IMR-90 (cell line): ENCODE results near the gene CARMIL1. TPM values are rescaled to one million over a fixed set of nuclear protein-coding genes. Genes with fewer than 3 reads are reported as not detected.

Experiments
- ATAC-seq: fragments of 200-7000 bp; cut with Tn5 transposase; 2 replicates; pipeline ENCODE4 v1.9.1; 2020; ENCODE audit warnings: low read depth, mild to moderate bottlenecking, moderate library complexity
- BruUV-seq: library from RNA; stranded (reverse); fragments of 400-500 nt; replicated peaks from 2 replicates; lab custom pipeline; 2021; lab: Mats Ljungman, UMichigan
- CTCF ChIA-PET: fragments of 300-600 bp; formaldehyde crosslinking; extraction: SDS; loops from one replicate; lab custom pipeline; 2021; ENCODE audit warnings: antibody characterized with exemption; lab: Yijun Ruan, JAX
- POLR2A ChIA-PET: fragments of 300-600 bp; sonication (Branson Sonifier 250); formaldehyde crosslinking; loops from one replicate; lab custom pipeline; 2022; ENCODE audit warnings: antibody characterized with exemption; ENCODE audit not compliant: unreplicated experiment; lab: Charles Lee
- DNase-seq: peaks from one replicate; pipeline ENCODE4 v3.0.0; 2013
- H2AFZ ChIP-seq: replicated peaks from 2 replicates; pipeline ENCODE3; 2013; ENCODE audit warnings: low read length, mild to moderate bottlenecking; ENCODE audit not compliant: poor library complexity
- H2AK5ac ChIP-seq: 2 replicates; pipeline ENCODE4 v1.6.1; 2013; ENCODE audit warnings: low read depth, low read length, inconsistent platforms
- H2AK9ac ChIP-seq: replicated peaks from 2 replicates; pipeline ENCODE3; 2013; ENCODE audit warnings: mild to moderate bottlenecking, low read depth, low read length, moderate library complexity; ENCODE audit not compliant: poor library complexity
- H2BK120ac ChIP-seq: 2 replicates; pipeline ENCODE4 v1.6.1; 2013; ENCODE audit warnings: low read depth, low read length, inconsistent platforms
- H2BK15ac ChIP-seq: 3 replicates; pipeline ENCODE4 v1.6.1; 2013; ENCODE audit warnings: low read depth, low read length, inconsistent platforms
- H2BK20ac ChIP-seq: 2 replicates; pipeline ENCODE4 v1.6.1; 2013; ENCODE audit warnings: low read depth, mild to moderate bottlenecking, inconsistent platforms, low read length, moderate library complexity
- H2BK5ac ChIP-seq: 2 replicates; pipeline ENCODE4 v1.6.1; 2013; ENCODE audit warnings: mild to moderate bottlenecking, low read depth, low read length, inconsistent platforms; ENCODE audit not compliant: poor library complexity, severe bottlenecking
- H3K14ac ChIP-seq: replicated peaks from 2 replicates; pipeline ENCODE4 v1.6.1; 2013; ENCODE audit warnings: low read depth, low read length, inconsistent platforms
- H3K18ac ChIP-seq: 2 replicates; pipeline ENCODE4 v1.6.1; 2013; ENCODE audit warnings: low read depth, low read length, control low read depth
- H3K23ac ChIP-seq: 2 replicates; pipeline ENCODE4 v1.6.1; 2013; ENCODE audit warnings: low read depth, low read length, inconsistent platforms
- H3K27ac ChIP-seq: 2 replicates; pipeline ENCODE4 v1.5.1; 2013; ENCODE audit warnings: mild to moderate bottlenecking, control low read depth, low read length; ENCODE audit not compliant: insufficient read depth
- H3K27me3 ChIP-seq: 2 replicates; pipeline ENCODE4 v1.6.1; 2013; ENCODE audit warnings: low read length; ENCODE audit not compliant: control insufficient read depth, insufficient read depth
- H3K36me3 ChIP-seq: 2 replicates; pipeline ENCODE4 v1.6.1; 2013; ENCODE audit warnings: low read length, mixed read lengths; ENCODE audit not compliant: control insufficient read depth, insufficient read depth
- H3K4ac ChIP-seq: 2 replicates; pipeline ENCODE4 v1.6.1; 2013; ENCODE audit warnings: low read depth, low read length, inconsistent platforms
- H3K4me1 ChIP-seq: 2 replicates; pipeline ENCODE4 v1.6.1; 2013; ENCODE audit warnings: low read length, mixed read lengths; ENCODE audit not compliant: control insufficient read depth, insufficient read depth
- H3K4me2 ChIP-seq: 2 replicates; pipeline ENCODE4 v1.6.1; 2013; ENCODE audit warnings: low read depth, mild to moderate bottlenecking, control low read depth, low read length, moderate library complexity
- H3K4me3 ChIP-seq: 2 replicates; pipeline ENCODE4 v1.5.1; 2013; ENCODE audit warnings: low read depth, mild to moderate bottlenecking, control low read depth, low read length, moderate library complexity; ENCODE audit not compliant: insufficient read depth
- H3K56ac ChIP-seq: 2 replicates; pipeline ENCODE4 v1.6.1; 2013; ENCODE audit warnings: low read length, inconsistent platforms; ENCODE audit not compliant: insufficient read depth; ENCODE audit errors: extremely low read depth
- H3K79me1 ChIP-seq, 2 experiments: 2 replicates each; pipeline ENCODE4 v1.6.1; 2013; ENCODE audit warnings: low read length in 2 of 2, inconsistent platforms in 1 of 2, low read depth in 1 of 2
- H3K9ac ChIP-seq: 2 replicates; pipeline ENCODE4 v1.6.1; 2013; ENCODE audit warnings: low read depth, low read length, control low read depth
- H3K9me1 ChIP-seq: 2 replicates; pipeline ENCODE4 v1.6.1; 2013; ENCODE audit warnings: low read length, inconsistent platforms; ENCODE audit not compliant: insufficient read depth
- H3K9me3 ChIP-seq: 2 replicates; pipeline ENCODE4 v1.6.1; 2013; ENCODE audit warnings: low read length; ENCODE audit not compliant: control insufficient read depth, insufficient read depth
- H4K20me1 ChIP-seq: 2 replicates; pipeline ENCODE4 v1.6.1; 2013; ENCODE audit warnings: low read length, inconsistent platforms; ENCODE audit not compliant: insufficient read depth
- H4K5ac ChIP-seq: 2 replicates; pipeline ENCODE4 v1.6.1; 2013; ENCODE audit warnings: mild to moderate bottlenecking, low read depth, low read length, control low read depth
- H4K8ac ChIP-seq, 2 experiments: 2 replicates each; pipeline ENCODE4 v1.6.1; 2013; ENCODE audit warnings: low read depth in 2 of 2, low read length in 2 of 2, control low read depth in 1 of 2, inconsistent platforms in 1 of 2
- H4K91ac ChIP-seq: 2 replicates; pipeline ENCODE4 v1.6.1; 2013; ENCODE audit warnings: low read depth, low read length, inconsistent platforms; ENCODE audit not compliant: insufficient read depth
- BHLHE40 ChIP-seq: fragments of 150-350 bp; IDR thresholded peaks from 2 replicates; pipeline ENCODE4 v1.6.1; 2016; ENCODE audit warnings: mild to moderate bottlenecking, low read depth, low read length
- CEBPB ChIP-seq: IDR thresholded peaks from 2 replicates; pipeline ENCODE4 v1.6.1; 2012; ENCODE audit warnings: low read depth, low read length, improper control_type of control experiment
- CHD1 ChIP-seq: IDR thresholded peaks from 2 replicates; pipeline ENCODE4 v1.6.1; 2012; ENCODE audit warnings: low read depth, low read length, improper control_type of control experiment
- FOS ChIP-seq: fragments of 150-350 bp; IDR thresholded peaks from 2 replicates; pipeline ENCODE4 v1.6.1; 2016; ENCODE audit warnings: low read depth, low read length
- MAFK ChIP-seq: IDR thresholded peaks from 2 replicates; pipeline ENCODE4 v1.6.1; 2012; ENCODE audit warnings: low read depth, low read length, improper control_type of control experiment
- MAZ ChIP-seq: IDR thresholded peaks from 2 replicates; pipeline ENCODE4 v1.6.1; 2012; ENCODE audit warnings: low read depth, mild to moderate bottlenecking, low read length, improper control_type of control experiment, moderate library complexity, borderline replicate concordance
- MXI1 ChIP-seq: IDR thresholded peaks from 2 replicates; pipeline ENCODE4 v1.6.1; 2012; ENCODE audit warnings: low read depth, mild to moderate bottlenecking, low read length, moderate library complexity, borderline replicate concordance
- NFE2L2 ChIP-seq: fragments of 150-350 bp; IDR thresholded peaks from 2 replicates; pipeline ENCODE4 v1.6.1; 2016; ENCODE audit warnings: low read depth, mild to moderate bottlenecking, low read length
- POLR2A ChIP-seq: IDR thresholded peaks from 2 replicates; pipeline ENCODE4 v1.6.1; 2012; ENCODE audit warnings: mild to moderate bottlenecking, low read depth, low read length
- RAD21 ChIP-seq: IDR thresholded peaks from 2 replicates; pipeline ENCODE4 v1.6.1; 2012; ENCODE audit warnings: low read length, improper control_type of control experiment
- RCOR1 ChIP-seq: IDR thresholded peaks from 2 replicates; pipeline ENCODE4 v1.6.1; 2012; ENCODE audit warnings: mild to moderate bottlenecking, low read length, improper control_type of control experiment; ENCODE audit not compliant: insufficient replicate concordance
- RFX5 ChIP-seq: IDR thresholded peaks from 2 replicates; pipeline ENCODE4 v1.8.0; 2012; ENCODE audit warnings: low read depth, mild to moderate bottlenecking, low read length, moderate library complexity
- SMC3 ChIP-seq: fragments of 150-350 bp; IDR thresholded peaks from 2 replicates; pipeline ENCODE4 v1.6.1; 2016; ENCODE audit warnings: low read depth, mild to moderate bottlenecking, antibody characterized with exemption, low read length, moderate library complexity
- WGBS, 2 experiments: methylation state at CpG; one replicate each; pipeline versions ENCODE4 v1.1.5 to v1.1.7; 2013; ENCODE audit warnings: missing lambda C conversion rate in 2 of 2; ENCODE audit not compliant: insufficient read length in 1 of 2; ENCODE audit errors: extremely low coverage in 2 of 2; 5-methylcytosine and 5-hydroxymethylcytosine counted together
- dilution Hi-C: fragments of 300-500 bp; cut with HindIII; formaldehyde crosslinking; loops from one replicate; pipeline ENCODE4 v1.14.3; 2018; ENCODE audit warnings: low sequenced_read_pairs; ENCODE audit not compliant: unreplicated experiment
- in situ Hi-C: fragments of 300-500 bp; cut with MboI; formaldehyde crosslinking; loops from 3 replicates; pipeline ENCODE4 v1.14.3; 2019; ENCODE audit warnings: low sequenced_read_pairs, inconsistent platforms, mixed read lengths
- intact Hi-C: fragments of 100-400 bp; cut with micrococcal nuclease; formaldehyde crosslinking; loops from 2 replicates; pipeline ENCODE4 v1.10.0; 2022
- polyA plus RNA-seq, 3 experiments: library from polyadenylated mRNA; depleted of rRNA; stranded (reverse); fragments of >200 nt; gene quantifications; 2 replicates each; pipeline ENCODE4 v1.2.3, GENCODE V29; 2012; ENCODE audit warnings: low replicate concordance in 1 of 3
- total RNA-seq: library from RNA; depleted of rRNA; stranded (reverse); fragments of >200 nt; gene quantifications from 2 replicates; pipeline ENCODE4 v1.2.3, GENCODE V29; 2012
- TF ChIP-seq, protein P1 (sequence below): conservative IDR thresholded peaks from 2 replicates; pipeline ENCODE4 v1.5.1; 2012; ENCODE audit warnings: mild to moderate bottlenecking, low read depth, low read length, improper control_type of control experiment
- TF ChIP-seq, protein P2 (sequence below): fragments of 150-350 bp; IDR thresholded peaks from 2 replicates; pipeline ENCODE4 v1.6.1; 2017; ENCODE audit warnings: mild to moderate bottlenecking, antibody characterized with exemption, low read length, low read depth
- TF ChIP-seq, protein P3 (sequence below): fragments of 150-350 bp; IDR thresholded peaks from 2 replicates; pipeline ENCODE4 v1.6.1; 2016; ENCODE audit warnings: low read depth, mild to moderate bottlenecking, low read length, moderate library complexity, borderline replicate concordance

The CARMIL1 gene
- total and polyA plus RNA-seq, 2 of the 4 experiments (the other 2 are of a cell fraction): 1.3 to 2.9 TPM

DNA sequence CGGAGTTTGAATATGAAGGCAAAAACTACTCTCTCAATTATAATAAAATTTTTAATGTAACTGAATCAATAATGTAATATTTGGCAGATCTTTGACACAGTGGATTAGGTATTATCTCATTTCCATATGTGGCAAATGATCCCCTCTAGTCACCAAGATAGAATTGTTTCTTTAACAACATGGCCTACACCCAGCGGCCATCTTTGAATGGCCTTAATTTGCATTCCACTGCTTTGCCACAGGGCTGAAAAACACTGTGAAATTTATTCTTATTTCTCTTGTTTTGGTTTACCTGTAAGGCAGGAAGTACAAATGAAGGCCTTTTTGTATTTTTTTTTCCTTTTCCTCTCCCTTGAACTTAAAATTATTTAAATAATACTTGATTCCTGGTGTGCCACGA is 210.2 kb downstream of the CARMIL1 start:
- ATAC-seq (no peak), DNase-seq (no peak)
- Histone ChIP-seq H3K56ac (no peak overlapping the region), H3K18ac (no peak overlapping the region), H2AK9ac (no peak overlapping the region), H3K9ac (no peak overlapping the region), H3K79me1 (no peaks in the 10 kb centered on the region), H3K4me3 (no peak overlapping the region), H3K36me3 (no peaks in the 10 kb centered on the region), H2BK15ac (no peak overlapping the region), H2BK5ac (no peak overlapping the region), H3K4ac (no peak overlapping the region), H2BK20ac (no peak overlapping the region), H4K8ac (no peak overlapping the region), H3K9me3 (no peaks in the 10 kb centered on the region), H4K20me1 (no peaks in the 10 kb centered on the region), H3K27me3 (no peaks in the 10 kb centered on the region), H4K91ac (no peak overlapping the region), H2AFZ (no peak overlapping the region), H2AK5ac (no peak overlapping the region), H3K14ac (no peak overlapping the region), H4K5ac (no peak overlapping the region), H3K4me1 (no peaks in the 10 kb centered on the region), H3K23ac (no peak overlapping the region), H3K4me2 (no peak overlapping the region), H3K27ac (no peak overlapping the region), H2BK120ac (no peak overlapping the region), H3K9me1 (no peaks in the 10 kb centered on the region)
- TF ChIP-seq CHD1: no peak
- TF ChIP-seq, protein P1, sequence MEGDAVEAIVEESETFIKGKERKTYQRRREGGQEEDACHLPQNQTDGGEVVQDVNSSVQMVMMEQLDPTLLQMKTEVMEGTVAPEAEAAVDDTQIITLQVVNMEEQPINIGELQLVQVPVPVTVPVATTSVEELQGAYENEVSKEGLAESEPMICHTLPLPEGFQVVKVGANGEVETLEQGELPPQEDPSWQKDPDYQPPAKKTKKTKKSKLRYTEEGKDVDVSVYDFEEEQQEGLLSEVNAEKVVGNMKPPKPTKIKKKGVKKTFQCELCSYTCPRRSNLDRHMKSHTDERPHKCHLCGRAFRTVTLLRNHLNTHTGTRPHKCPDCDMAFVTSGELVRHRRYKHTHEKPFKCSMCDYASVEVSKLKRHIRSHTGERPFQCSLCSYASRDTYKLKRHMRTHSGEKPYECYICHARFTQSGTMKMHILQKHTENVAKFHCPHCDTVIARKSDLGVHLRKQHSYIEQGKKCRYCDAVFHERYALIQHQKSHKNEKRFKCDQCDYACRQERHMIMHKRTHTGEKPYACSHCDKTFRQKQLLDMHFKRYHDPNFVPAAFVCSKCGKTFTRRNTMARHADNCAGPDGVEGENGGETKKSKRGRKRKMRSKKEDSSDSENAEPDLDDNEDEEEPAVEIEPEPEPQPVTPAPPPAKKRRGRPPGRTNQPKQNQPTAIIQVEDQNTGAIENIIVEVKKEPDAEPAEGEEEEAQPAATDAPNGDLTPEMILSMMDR: no peak
- no peak for TF ChIP-seq CEBPB
- no peak for TF ChIP-seq RAD21
- no peak for TF ChIP-seq MAFK
- TF ChIP-seq POLR2A: no peak
- TF ChIP-seq MAZ: no peak
- TF ChIP-seq RFX5: no peak
- TF ChIP-seq NFE2L2: no peak
- TF ChIP-seq MXI1: no peak
- no peak for TF ChIP-seq FOS
- TF ChIP-seq, protein P2, sequence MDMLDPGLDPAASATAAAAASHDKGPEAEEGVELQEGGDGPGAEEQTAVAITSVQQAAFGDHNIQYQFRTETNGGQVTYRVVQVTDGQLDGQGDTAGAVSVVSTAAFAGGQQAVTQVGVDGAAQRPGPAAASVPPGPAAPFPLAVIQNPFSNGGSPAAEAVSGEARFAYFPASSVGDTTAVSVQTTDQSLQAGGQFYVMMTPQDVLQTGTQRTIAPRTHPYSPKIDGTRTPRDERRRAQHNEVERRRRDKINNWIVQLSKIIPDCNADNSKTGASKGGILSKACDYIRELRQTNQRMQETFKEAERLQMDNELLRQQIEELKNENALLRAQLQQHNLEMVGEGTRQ: no peak
- no peak for TF ChIP-seq SMC3
- no peak for TF ChIP-seq BHLHE40
- TF ChIP-seq RCOR1: no peak
- TF ChIP-seq, protein P3, sequence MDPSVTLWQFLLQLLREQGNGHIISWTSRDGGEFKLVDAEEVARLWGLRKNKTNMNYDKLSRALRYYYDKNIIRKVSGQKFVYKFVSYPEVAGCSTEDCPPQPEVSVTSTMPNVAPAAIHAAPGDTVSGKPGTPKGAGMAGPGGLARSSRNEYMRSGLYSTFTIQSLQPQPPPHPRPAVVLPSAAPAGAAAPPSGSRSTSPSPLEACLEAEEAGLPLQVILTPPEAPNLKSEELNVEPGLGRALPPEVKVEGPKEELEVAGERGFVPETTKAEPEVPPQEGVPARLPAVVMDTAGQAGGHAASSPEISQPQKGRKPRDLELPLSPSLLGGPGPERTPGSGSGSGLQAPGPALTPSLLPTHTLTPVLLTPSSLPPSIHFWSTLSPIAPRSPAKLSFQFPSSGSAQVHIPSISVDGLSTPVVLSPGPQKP: no peak
- dilution Hi-C loops: no loop called here
- no TSS peak for BruUV-seq
- ChIA-PET POLR2A (no interaction called here), CTCF (interaction anchor here (0.6 to 2.6 kb wide), 12 partner anchors 11 to 266 kb away, joined by 3 to 42 read pairs (median 3); partner anchors contain the start of gene CARMIL1)
- WGBS, 2 experiments: no CpG with 5 or more reads among the region's 3 CpGs
- in situ Hi-C loops: loop anchor here (5.0 kb wide), 1 partner anchor 217 kb away; no protein-coding TSS in a partner anchor
- intact Hi-C loops: no loop called here
